ENCODE results near the gene NOL6. TPM values are rescaled to one million over a fixed set of nuclear protein-coding genes. Genes with fewer than 3 reads are reported as not detected.

Gene NOL6
- total and polyA plus RNA-seq, 2 experiments from 2014 or later: 25.0 to 58.4 TPM

- Histone ChIP-seq H3K9me2 (ENCODE audit: insufficient read depth) (no peaks in the 10 kb centered on the region), H3K4me1 (ENCODE audit: insufficient read depth) (peaks cover 4% of the 10 kb centered on the region; the same call in 1 of the 2 replicates), H4K20me1 (replicated peaks; ENCODE audit: insufficient read depth) (no peaks in the 10 kb centered on the region), H3K4me3 (no peak overlapping the region), H3K79me2 (replicated peaks; ENCODE audit: insufficient read depth) (peaks cover 24% of the 10 kb centered on the region), H3K36me3 (ENCODE audit: insufficient read depth) (peaks cover 16% of the 10 kb centered on the region), H2AFZ (no peak overlapping the region), H3K27me3 (ENCODE audit: insufficient read depth) (no peaks in the 10 kb centered on the region), H3K27ac (ENCODE audit: low read depth) (no peak overlapping the region), H3K4me2 (no peak overlapping the region), H3F3A (replicated peaks; ENCODE audit: low read depth) (0 out of 2 replicates have a peak, but pooled peaks cover 3% of the 10 kb centered on the region)
- no peak overlapping the region for H3K27ac Mint-ChIP-seq
- no peak overlapping the region for H3K4me3 Mint-ChIP-seq
- no peaks in the 10 kb centered on the region for H3K9me3 Mint-ChIP-seq
- H3K27me3 Mint-ChIP-seq (ENCODE audit: insufficient read depth, low read depth, poor library complexity): peaks cover 13% of the 10 kb centered on the region
- DNase-seq (ENCODE audit: low spot score) (no peak), ATAC-seq (no peak)
- H3K4me1 Mint-ChIP-seq: peaks cover 4% of the 10 kb centered on the region; the same call in 1 of the 3 replicates
- TF ChIP-seq, protein P1, sequence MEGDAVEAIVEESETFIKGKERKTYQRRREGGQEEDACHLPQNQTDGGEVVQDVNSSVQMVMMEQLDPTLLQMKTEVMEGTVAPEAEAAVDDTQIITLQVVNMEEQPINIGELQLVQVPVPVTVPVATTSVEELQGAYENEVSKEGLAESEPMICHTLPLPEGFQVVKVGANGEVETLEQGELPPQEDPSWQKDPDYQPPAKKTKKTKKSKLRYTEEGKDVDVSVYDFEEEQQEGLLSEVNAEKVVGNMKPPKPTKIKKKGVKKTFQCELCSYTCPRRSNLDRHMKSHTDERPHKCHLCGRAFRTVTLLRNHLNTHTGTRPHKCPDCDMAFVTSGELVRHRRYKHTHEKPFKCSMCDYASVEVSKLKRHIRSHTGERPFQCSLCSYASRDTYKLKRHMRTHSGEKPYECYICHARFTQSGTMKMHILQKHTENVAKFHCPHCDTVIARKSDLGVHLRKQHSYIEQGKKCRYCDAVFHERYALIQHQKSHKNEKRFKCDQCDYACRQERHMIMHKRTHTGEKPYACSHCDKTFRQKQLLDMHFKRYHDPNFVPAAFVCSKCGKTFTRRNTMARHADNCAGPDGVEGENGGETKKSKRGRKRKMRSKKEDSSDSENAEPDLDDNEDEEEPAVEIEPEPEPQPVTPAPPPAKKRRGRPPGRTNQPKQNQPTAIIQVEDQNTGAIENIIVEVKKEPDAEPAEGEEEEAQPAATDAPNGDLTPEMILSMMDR (conservative IDR thresholded peaks at IDR 0.05; ENCODE audit: low read depth in 2 of 2): no peak
- TF ChIP-seq CREB1 (CRISPR knock-in tag; IDR thresholded peaks at IDR 0.05; ENCODE audit: low read depth): no peak
- no peak for TF ChIP-seq ZNF331 (CRISPR knock-in tag; IDR thresholded peaks at IDR 0.05; ENCODE audit: low read depth)
- no peak for TF ChIP-seq ETS1 (IDR thresholded peaks at IDR 0.05)
- no peak for TF ChIP-seq EZH2 (IDR thresholded peaks at IDR 0.05; ENCODE audit: low read depth, unreplicated experiment)
- no peak for TF ChIP-seq POLR2AphosphoS5 (IDR thresholded peaks at IDR 0.05; ENCODE audit: low read depth)
- no peak for TF ChIP-seq STAT1 (IDR thresholded peaks at IDR 0.05; ENCODE audit: unreplicated experiment)
- no peak for TF ChIP-seq ZNF114 (CRISPR knock-in tag; IDR thresholded peaks at IDR 0.05)
- no peak for TF ChIP-seq JUNB (IDR thresholded peaks at IDR 0.05; ENCODE audit: unreplicated experiment)
- TF ChIP-seq, protein P2, sequence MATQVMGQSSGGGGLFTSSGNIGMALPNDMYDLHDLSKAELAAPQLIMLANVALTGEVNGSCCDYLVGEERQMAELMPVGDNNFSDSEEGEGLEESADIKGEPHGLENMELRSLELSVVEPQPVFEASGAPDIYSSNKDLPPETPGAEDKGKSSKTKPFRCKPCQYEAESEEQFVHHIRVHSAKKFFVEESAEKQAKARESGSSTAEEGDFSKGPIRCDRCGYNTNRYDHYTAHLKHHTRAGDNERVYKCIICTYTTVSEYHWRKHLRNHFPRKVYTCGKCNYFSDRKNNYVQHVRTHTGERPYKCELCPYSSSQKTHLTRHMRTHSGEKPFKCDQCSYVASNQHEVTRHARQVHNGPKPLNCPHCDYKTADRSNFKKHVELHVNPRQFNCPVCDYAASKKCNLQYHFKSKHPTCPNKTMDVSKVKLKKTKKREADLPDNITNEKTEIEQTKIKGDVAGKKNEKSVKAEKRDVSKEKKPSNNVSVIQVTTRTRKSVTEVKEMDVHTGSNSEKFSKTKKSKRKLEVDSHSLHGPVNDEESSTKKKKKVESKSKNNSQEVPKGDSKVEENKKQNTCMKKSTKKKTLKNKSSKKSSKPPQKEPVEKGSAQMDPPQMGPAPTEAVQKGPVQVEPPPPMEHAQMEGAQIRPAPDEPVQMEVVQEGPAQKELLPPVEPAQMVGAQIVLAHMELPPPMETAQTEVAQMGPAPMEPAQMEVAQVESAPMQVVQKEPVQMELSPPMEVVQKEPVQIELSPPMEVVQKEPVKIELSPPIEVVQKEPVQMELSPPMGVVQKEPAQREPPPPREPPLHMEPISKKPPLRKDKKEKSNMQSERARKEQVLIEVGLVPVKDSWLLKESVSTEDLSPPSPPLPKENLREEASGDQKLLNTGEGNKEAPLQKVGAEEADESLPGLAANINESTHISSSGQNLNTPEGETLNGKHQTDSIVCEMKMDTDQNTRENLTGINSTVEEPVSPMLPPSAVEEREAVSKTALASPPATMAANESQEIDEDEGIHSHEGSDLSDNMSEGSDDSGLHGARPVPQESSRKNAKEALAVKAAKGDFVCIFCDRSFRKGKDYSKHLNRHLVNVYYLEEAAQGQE (IDR thresholded peaks at IDR 0.05; ENCODE audit: unreplicated experiment): no peak
- no peak for TF ChIP-seq NANOG (IDR thresholded peaks at IDR 0.05; ENCODE audit: borderline replicate concordance)
- no peak for TF ChIP-seq ZNF462 (CRISPR knock-in tag; IDR thresholded peaks at IDR 0.05)
- no peak for TF ChIP-seq EZH2phosphoT487 (IDR thresholded peaks at IDR 0.05; ENCODE audit: unreplicated experiment)
- H3K36me3 Mint-ChIP-seq (ENCODE audit: low read depth): peaks cover 72% of the 10 kb centered on the region
Measured at GRCh38 chr9:33469891-33470290, 3.8 kb downstream of the NOL6 start.

Measured in GM23338 (cell line).